Measurements from ENCODE around the gene QSOX2. TPM values are rescaled to one million over a fixed set of nuclear protein-coding genes. Genes with fewer than 3 reads are reported as not detected.

The QSOX2 gene
- total and polyA plus RNA-seq, 2 experiments from 2014 or later: 9.2 to 29.2 TPM

DNA sequence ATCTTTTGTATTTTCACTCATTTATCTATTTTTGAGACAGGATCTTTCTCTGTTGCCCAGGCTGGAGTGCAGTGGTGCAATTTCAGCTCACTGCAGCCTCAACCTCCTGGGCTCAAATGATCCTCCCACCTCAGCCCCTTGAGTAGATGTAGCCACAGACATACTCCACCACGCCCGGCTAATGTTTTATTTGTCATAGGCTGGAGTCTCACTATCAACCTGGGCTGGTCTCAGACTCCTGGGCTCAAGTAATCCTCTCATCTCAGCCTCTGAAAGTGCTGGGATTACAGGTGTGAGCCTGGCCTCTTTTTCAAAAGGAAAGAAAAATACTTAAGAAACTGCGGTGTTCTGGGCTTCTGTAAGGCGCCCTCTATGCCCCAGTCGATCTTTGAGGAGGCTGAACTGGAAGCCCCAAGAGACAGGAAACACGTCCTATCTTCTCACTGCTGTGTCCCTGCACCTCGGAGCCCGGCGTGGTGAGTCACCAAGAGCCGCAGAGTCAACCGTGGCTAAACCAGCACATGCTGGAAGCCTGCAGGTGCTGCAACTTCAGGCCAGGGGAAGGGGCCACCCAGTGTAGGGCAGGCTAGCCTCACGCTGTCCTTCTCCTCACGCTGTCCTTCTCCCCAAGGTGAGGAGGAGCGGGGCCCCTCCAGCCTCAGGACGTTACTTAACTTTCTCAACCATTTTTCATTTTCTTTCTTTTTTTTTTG is 25.4 kb downstream of the QSOX2 start:
- H3K4me3 Mint-ChIP-seq: no peak overlapping the region
- no peaks in the 10 kb centered on the region for H3K27me3 ChIP-seq (ENCODE audit: insufficient read depth)
- H2AFZ ChIP-seq: no peak overlapping the region
- 0 out of 2 replicates have a peak, but pooled peaks cover 2% of the 10 kb centered on the region for H3K36me3 ChIP-seq (ENCODE audit: insufficient read depth)
- no peaks in the 10 kb centered on the region for H3K4me1 ChIP-seq (ENCODE audit: insufficient read depth)
- H3K36me3 Mint-ChIP-seq (ENCODE audit: low read depth): peaks cover 40% of the 10 kb centered on the region
- no peaks in the 10 kb centered on the region for H3K9me2 ChIP-seq (ENCODE audit: insufficient read depth)
- H4K20me1 ChIP-seq (replicated peaks; ENCODE audit: insufficient read depth): peaks cover 4% of the 10 kb centered on the region
- H3K4me1 Mint-ChIP-seq: peaks cover 2% of the 10 kb centered on the region
- no peak for TF ChIP-seq CREB1 (CRISPR knock-in tag; IDR thresholded peaks at IDR 0.05; ENCODE audit: low read depth)
- TF ChIP-seq EZH2 (IDR thresholded peaks at IDR 0.05; ENCODE audit: low read depth, unreplicated experiment): no peak
- TF ChIP-seq, protein P1, sequence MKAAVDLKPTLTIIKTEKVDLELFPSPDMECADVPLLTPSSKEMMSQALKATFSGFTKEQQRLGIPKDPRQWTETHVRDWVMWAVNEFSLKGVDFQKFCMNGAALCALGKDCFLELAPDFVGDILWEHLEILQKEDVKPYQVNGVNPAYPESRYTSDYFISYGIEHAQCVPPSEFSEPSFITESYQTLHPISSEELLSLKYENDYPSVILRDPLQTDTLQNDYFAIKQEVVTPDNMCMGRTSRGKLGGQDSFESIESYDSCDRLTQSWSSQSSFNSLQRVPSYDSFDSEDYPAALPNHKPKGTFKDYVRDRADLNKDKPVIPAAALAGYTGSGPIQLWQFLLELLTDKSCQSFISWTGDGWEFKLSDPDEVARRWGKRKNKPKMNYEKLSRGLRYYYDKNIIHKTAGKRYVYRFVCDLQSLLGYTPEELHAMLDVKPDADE (IDR thresholded peaks at IDR 0.05): no peak
- TF ChIP-seq STAT1 (IDR thresholded peaks at IDR 0.05; ENCODE audit: unreplicated experiment): no peak
- no peak for TF ChIP-seq JUNB (IDR thresholded peaks at IDR 0.05; ENCODE audit: unreplicated experiment)
- no peak for TF ChIP-seq ZNF331 (CRISPR knock-in tag; IDR thresholded peaks at IDR 0.05; ENCODE audit: low read depth)
- TF ChIP-seq POLR2AphosphoS5 (IDR thresholded peaks at IDR 0.05; ENCODE audit: low read depth): no peak
- TF ChIP-seq, protein P2, sequence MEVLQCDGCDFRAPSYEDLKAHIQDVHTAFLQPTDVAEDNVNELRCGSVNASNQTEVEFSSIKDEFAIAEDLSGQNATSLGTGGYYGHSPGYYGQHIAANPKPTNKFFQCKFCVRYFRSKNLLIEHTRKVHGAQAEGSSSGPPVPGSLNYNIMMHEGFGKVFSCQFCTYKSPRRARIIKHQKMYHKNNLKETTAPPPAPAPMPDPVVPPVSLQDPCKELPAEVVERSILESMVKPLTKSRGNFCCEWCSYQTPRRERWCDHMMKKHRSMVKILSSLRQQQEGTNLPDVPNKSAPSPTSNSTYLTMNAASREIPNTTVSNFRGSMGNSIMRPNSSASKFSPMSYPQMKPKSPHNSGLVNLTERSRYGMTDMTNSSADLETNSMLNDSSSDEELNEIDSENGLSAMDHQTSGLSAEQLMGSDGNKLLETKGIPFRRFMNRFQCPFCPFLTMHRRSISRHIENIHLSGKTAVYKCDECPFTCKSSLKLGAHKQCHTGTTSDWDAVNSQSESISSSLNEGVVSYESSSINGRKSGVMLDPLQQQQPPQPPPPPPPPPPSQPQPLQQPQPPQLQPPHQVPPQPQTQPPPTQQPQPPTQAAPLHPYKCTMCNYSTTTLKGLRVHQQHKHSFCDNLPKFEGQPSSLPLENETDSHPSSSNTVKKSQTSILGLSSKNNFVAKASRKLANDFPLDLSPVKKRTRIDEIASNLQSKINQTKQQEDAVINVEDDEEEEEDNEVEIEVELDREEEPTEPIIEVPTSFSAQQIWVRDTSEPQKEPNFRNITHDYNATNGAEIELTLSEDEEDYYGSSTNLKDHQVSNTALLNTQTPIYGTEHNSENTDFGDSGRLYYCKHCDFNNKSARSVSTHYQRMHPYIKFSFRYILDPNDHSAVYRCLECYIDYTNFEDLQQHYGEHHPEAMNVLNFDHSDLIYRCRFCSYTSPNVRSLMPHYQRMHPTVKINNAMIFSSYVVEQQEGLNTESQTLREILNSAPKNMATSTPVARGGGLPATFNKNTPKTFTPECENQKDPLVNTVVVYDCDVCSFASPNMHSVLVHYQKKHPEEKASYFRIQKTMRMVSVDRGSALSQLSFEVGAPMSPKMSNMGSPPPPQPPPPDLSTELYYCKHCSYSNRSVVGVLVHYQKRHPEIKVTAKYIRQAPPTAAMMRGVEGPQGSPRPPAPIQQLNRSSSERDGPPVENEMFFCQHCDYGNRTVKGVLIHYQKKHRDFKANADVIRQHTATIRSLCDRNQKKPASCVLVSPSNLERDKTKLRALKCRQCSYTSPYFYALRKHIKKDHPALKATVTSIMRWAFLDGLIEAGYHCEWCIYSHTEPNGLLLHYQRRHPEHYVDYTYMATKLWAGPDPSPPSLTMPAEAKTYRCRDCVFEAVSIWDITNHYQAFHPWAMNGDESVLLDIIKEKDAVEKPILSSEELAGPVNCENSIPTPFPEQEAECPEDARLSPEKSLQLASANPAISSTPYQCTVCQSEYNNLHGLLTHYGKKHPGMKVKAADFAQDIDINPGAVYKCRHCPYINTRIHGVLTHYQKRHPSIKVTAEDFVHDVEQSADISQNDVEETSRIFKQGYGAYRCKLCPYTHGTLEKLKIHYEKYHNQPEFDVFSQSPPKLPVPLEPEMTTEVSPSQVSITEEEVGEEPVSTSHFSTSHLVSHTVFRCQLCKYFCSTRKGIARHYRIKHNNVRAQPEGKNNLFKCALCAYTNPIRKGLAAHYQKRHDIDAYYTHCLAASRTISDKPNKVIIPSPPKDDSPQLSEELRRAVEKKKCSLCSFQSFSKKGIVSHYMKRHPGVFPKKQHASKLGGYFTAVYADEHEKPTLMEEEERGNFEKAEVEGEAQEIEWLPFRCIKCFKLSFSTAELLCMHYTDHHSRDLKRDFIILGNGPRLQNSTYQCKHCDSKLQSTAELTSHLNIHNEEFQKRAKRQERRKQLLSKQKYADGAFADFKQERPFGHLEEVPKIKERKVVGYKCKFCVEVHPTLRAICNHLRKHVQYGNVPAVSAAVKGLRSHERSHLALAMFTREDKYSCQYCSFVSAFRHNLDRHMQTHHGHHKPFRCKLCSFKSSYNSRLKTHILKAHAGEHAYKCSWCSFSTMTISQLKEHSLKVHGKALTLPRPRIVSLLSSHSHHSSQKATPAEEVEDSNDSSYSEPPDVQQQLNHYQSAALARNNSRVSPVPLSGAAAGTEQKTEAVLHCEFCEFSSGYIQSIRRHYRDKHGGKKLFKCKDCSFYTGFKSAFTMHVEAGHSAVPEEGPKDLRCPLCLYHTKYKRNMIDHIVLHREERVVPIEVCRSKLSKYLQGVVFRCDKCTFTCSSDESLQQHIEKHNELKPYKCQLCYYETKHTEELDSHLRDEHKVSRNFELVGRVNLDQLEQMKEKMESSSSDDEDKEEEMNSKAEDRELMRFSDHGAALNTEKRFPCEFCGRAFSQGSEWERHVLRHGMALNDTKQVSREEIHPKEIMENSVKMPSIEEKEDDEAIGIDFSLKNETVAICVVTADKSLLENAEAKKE (CRISPR knock-in tag; IDR thresholded peaks at IDR 0.05): no peak
- no peak for TF ChIP-seq EZH2phosphoT487 (IDR thresholded peaks at IDR 0.05; ENCODE audit: unreplicated experiment)
- TF ChIP-seq, protein P3, sequence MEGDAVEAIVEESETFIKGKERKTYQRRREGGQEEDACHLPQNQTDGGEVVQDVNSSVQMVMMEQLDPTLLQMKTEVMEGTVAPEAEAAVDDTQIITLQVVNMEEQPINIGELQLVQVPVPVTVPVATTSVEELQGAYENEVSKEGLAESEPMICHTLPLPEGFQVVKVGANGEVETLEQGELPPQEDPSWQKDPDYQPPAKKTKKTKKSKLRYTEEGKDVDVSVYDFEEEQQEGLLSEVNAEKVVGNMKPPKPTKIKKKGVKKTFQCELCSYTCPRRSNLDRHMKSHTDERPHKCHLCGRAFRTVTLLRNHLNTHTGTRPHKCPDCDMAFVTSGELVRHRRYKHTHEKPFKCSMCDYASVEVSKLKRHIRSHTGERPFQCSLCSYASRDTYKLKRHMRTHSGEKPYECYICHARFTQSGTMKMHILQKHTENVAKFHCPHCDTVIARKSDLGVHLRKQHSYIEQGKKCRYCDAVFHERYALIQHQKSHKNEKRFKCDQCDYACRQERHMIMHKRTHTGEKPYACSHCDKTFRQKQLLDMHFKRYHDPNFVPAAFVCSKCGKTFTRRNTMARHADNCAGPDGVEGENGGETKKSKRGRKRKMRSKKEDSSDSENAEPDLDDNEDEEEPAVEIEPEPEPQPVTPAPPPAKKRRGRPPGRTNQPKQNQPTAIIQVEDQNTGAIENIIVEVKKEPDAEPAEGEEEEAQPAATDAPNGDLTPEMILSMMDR (conservative IDR thresholded peaks at IDR 0.05; ENCODE audit: low read depth in 2 of 2): no peak
- TF ChIP-seq NANOG (IDR thresholded peaks at IDR 0.05; ENCODE audit: borderline replicate concordance): no peak
- TF ChIP-seq ZNF114 (CRISPR knock-in tag; IDR thresholded peaks at IDR 0.05): no peak
- TF ChIP-seq, protein P4, sequence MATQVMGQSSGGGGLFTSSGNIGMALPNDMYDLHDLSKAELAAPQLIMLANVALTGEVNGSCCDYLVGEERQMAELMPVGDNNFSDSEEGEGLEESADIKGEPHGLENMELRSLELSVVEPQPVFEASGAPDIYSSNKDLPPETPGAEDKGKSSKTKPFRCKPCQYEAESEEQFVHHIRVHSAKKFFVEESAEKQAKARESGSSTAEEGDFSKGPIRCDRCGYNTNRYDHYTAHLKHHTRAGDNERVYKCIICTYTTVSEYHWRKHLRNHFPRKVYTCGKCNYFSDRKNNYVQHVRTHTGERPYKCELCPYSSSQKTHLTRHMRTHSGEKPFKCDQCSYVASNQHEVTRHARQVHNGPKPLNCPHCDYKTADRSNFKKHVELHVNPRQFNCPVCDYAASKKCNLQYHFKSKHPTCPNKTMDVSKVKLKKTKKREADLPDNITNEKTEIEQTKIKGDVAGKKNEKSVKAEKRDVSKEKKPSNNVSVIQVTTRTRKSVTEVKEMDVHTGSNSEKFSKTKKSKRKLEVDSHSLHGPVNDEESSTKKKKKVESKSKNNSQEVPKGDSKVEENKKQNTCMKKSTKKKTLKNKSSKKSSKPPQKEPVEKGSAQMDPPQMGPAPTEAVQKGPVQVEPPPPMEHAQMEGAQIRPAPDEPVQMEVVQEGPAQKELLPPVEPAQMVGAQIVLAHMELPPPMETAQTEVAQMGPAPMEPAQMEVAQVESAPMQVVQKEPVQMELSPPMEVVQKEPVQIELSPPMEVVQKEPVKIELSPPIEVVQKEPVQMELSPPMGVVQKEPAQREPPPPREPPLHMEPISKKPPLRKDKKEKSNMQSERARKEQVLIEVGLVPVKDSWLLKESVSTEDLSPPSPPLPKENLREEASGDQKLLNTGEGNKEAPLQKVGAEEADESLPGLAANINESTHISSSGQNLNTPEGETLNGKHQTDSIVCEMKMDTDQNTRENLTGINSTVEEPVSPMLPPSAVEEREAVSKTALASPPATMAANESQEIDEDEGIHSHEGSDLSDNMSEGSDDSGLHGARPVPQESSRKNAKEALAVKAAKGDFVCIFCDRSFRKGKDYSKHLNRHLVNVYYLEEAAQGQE (IDR thresholded peaks at IDR 0.05; ENCODE audit: unreplicated experiment): no peak
- ATAC-seq (no peak), DNase-seq (ENCODE audit: low spot score) (no peak)
- H3K27ac Mint-ChIP-seq: no peak overlapping the region
- H3F3A ChIP-seq (replicated peaks; ENCODE audit: low read depth): no peaks in the 10 kb centered on the region
- no peak overlapping the region; the same call in 1 of the 2 replicates for H3K27ac ChIP-seq (ENCODE audit: low read depth)
- H3K4me2 ChIP-seq: no peak overlapping the region
- no peak overlapping the region for H3K4me3 ChIP-seq
- peaks cover 2% of the 10 kb centered on the region for H3K27me3 Mint-ChIP-seq (ENCODE audit: insufficient read depth, low read depth, poor library complexity)
- H3K79me2 ChIP-seq (replicated peaks; ENCODE audit: insufficient read depth): peaks cover 40% of the 10 kb centered on the region
- H3K9me3 Mint-ChIP-seq: no peaks in the 10 kb centered on the region
